ENCODE data around the gene MTHFD1. TPM values are rescaled to one million over a fixed set of nuclear protein-coding genes. Genes with fewer than 3 reads are reported as not detected.

MTHFD1 gene
- total RNA-seq, 4 donors from 2014 or later: 27.6 to 66.0 (median 53.8) TPM

DNA sequence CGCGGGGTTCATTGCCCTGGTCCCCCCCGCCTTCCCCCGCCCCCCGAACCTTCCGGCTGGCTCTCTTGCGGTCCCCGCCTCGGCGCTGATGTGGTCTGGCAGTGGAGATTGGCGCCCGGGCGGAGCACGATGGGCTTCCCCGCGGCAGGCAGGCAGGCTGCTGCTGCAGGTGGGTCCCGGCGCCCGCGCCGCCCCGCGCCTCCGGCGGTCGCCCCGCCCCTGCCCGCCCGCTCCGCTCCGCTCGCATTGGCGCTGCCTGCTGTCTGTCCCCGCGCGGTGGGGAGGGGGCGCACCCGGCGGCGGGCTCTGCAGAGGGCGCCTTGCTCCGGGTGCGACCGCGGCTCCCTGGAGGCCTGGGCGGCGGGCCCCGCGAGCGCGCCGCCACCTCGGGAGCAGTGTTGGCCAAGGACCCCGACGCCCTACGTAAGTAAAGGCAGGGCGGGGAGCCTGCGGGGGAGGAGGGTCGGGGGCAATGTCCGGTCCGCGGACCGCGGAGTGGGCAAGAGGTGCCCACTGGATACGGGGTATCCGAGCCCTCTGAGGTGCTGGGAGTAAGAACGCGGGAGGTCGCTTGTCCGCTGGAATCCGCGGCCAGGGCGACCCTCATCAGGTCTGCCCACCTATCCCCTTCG is 77.2 kb downstream of the MTHFD1 start, which contains the start of gene AKAP5:
TSS of gene AKAP5 (plus strand) at position 309 of the 632 bp plus-strand sequence. CDS start 2,896 bp downstream, outside the sequence.
- H3K9me3 ChIP-seq: no peaks in the 10 kb centered on the region
- H3K4me3 ChIP-seq: peak within 1 kb of the TSS; percentile 38 to 85 (median 74)
- no peaks in the 10 kb centered on the region for H3K27me3 ChIP-seq
- peaks cover 0 to 21% (median 9%) of the 10 kb centered on the region in 3 donors for H3K4me1 ChIP-seq
- intact Hi-C loops (cut with DNase I): no loop called here
- peak within 1 kb of the TSS; percentile 15 to 79 (median 64) for H3K27ac ChIP-seq
- DNase-seq: peak; percentile 5
- peaks cover 0 to 7% (median 0%) of the 10 kb centered on the region in 3 donors for H3K36me3 ChIP-seq
- TF ChIP-seq POLR2A (IDR thresholded peaks at IDR 0.05) (peak in 1 of 4 donors; percentile 9), CTCF (IDR thresholded peaks at IDR 0.05) (no peak)
- WGBS, 2 donors: 0% methylated on average over 9 to 16 of the region's 74 CpGs

- DNase-seq: no peak
- Histone ChIP-seq H3K4me1 (peaks cover 0 to 21% (median 9%) of the 10 kb centered on the region in 3 donors), H3K4me3 (peak overlapping the region; percentile 38 to 85 (median 74)), H3K36me3 (peaks cover 0 to 6% (median 0%) of the 10 kb centered on the region in 3 donors), H3K9me3 (no peaks in the 10 kb centered on the region), H3K27ac (peak overlapping the region; percentile 15 to 79 (median 64)), H3K27me3 (no peaks in the 10 kb centered on the region)
- no peak for TF ChIP-seq POLR2A (IDR thresholded peaks at IDR 0.05)
- peak in 1 of 6 experiments; percentile 10 for TF ChIP-seq CTCF (IDR thresholded peaks at IDR 0.05)
- WGBS, 2 donors: 11 to 12% methylated on average over 15 of the region's 15 CpGs
- intact Hi-C loops (cut with DNase I): no loop called here
Observed at GRCh38 chr14:64465831-64466554, 77.8 kb downstream of the MTHFD1 start.

DNA sequence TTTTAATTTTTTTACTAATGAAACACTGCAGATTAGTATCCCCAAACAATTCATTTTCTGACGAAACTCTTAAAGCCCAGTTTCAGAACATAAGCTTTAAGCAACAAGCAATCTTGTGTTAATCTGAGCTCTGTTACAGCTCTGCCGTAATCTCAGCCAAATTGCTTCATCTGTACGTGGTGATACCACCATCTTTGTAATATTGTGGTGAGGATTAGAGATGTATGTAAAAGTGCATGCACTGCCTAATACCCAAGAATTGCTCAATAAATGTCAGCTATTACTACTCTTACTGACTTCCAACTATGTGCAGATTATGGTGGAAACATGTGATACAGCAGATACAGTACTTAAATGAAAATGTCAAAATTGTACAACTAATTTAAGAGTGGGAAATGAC is 78.9 kb downstream of the MTHFD1 start:
- H3K4me3 ChIP-seq: no peak overlapping the region
- TF ChIP-seq CTCF (IDR thresholded peaks at IDR 0.05): no peak
- no peak for TF ChIP-seq POLR2A (IDR thresholded peaks at IDR 0.05)
- H3K4me1 ChIP-seq: peaks cover 0 to 21% (median 9%) of the 10 kb centered on the region in 3 donors
- H3K27me3 ChIP-seq: no peaks in the 10 kb centered on the region
- H3K36me3 ChIP-seq: peaks cover 0 to 4% (median 0%) of the 10 kb centered on the region in 3 donors
- H3K9me3 ChIP-seq: no peaks in the 10 kb centered on the region
- H3K27ac ChIP-seq: no peak overlapping the region
- DNase-seq: no peak
- WGBS, 2 donors: 51 to 75% methylated on average over 3 of the region's 3 CpGs
- intact Hi-C loops (cut with DNase I): no loop called here

- H3K4me3 ChIP-seq: no peak overlapping the region
- no peaks in the 10 kb centered on the region for H3K36me3 ChIP-seq
- intact Hi-C loops (cut with DNase I): no loop called here
- H3K27me3 ChIP-seq: no peaks in the 10 kb centered on the region
- no peak for DNase-seq
- H3K9me3 ChIP-seq: no peaks in the 10 kb centered on the region
- TF ChIP-seq POLR2A (IDR thresholded peaks at IDR 0.05): no peak
- no peak for TF ChIP-seq CTCF (IDR thresholded peaks at IDR 0.05)
- peaks cover 0 to 21% (median 9%) of the 10 kb centered on the region in 3 donors for H3K4me1 ChIP-seq
- H3K27ac ChIP-seq: no peak overlapping the region
Observed at GRCh38 chr14:64467566-64467965, 79.4 kb downstream of the MTHFD1 start.

- H3K27me3 ChIP-seq: no peaks in the 10 kb centered on the region
- H3K27ac ChIP-seq: no peak overlapping the region
- intact Hi-C loops (cut with DNase I): no loop called here
- no peak overlapping the region for H3K4me3 ChIP-seq
- 57 to 60% methylated on average over 3 of the region's 3 CpGs for WGBS, 2 donors
- H3K36me3 ChIP-seq: no peaks in the 10 kb centered on the region
- TF ChIP-seq POLR2A (IDR thresholded peaks at IDR 0.05) (no peak), CTCF (IDR thresholded peaks at IDR 0.05) (no peak)
- H3K4me1 ChIP-seq: peaks cover 0 to 21% (median 9%) of the 10 kb centered on the region in 3 donors
- no peaks in the 10 kb centered on the region for H3K9me3 ChIP-seq
- DNase-seq: no peak
Observed at GRCh38 chr14:64468451-64468850, 80.3 kb downstream of the MTHFD1 start.
